Suprapubic skin (tissue), 4 donors: Measurements from ENCODE around the gene IGFBP2.

Source experiments
- CTCF ChIP-seq, 2 donors: fragments of 200-600 bp in 1 of 2; fragments of 450-650 bp in 1 of 2; sonication (generic) in 1 of 2; IDR thresholded peaks; one replicate each; pipeline ENCODE4 v1.5.1; 2016 to 2019; ENCODE audit warnings: antibody characterized with exemption in 2 of 2, mild to moderate bottlenecking in 1 of 2, moderate library complexity in 1 of 2
- EP300 ChIP-seq: sonication (generic); formaldehyde crosslinking; IDR thresholded peaks from one replicate; pipeline ENCODE4 v1.6.1; 2017; ENCODE audit warnings: antibody characterized with exemption
- POLR2A ChIP-seq, 2 donors: fragments of 450-650 bp; IDR thresholded peaks; one replicate each; pipeline ENCODE4 v1.6.1; 2017; ENCODE audit warnings: antibody characterized with exemption in 2 of 2, mild to moderate bottlenecking in 2 of 2, moderate library complexity in 2 of 2
- POLR2AphosphoS5 ChIP-seq, 3 donors: sonication (generic); formaldehyde crosslinking; IDR thresholded peaks; one replicate each; pipeline ENCODE4 v1.6.1; 2017; ENCODE audit warnings: antibody characterized with exemption in 3 of 3

- TF ChIP-seq EP300, result no peak
- TF ChIP-seq CTCF (IDR thresholded peaks at IDR 0.05), result no peak
- TF ChIP-seq POLR2A (IDR thresholded peaks at IDR 0.05), result no peak
- no peak for TF ChIP-seq POLR2AphosphoS5 (IDR thresholded peaks at IDR 0.05)
These were observed 45.8 kb downstream of the IGFBP2 start for GRCh38 chr2:216678813-216679657.
